NCI-H1694 treated with DMSO at 0.1 percent for 48 hours (cell line): ENCODE results near the gene PRR35.

Experiments
- DNase-seq: peaks from one replicate; lab custom pipeline; 2025; lab: John Stamatoyannopoulos, UW

The PRR35 gene

GRCh38 chr16:528111-529011, 31.8 kb upstream of the PRR35 start:
- DNase-seq, result no peak

GRCh38 chr16:529012-529575, 31.1 kb upstream of the PRR35 start:
- no peak for DNase-seq

GRCh38 chr16:530111-530817, 29.9 kb upstream of the PRR35 start:
- DNase-seq, result no peak

GRCh38 chr16:531494-532125, 28.6 kb upstream of the PRR35 start:
- DNase-seq, result no peak

- DNase-seq, result no peak
Observed at GRCh38 chr16:533391-534123, 26.6 kb upstream of the PRR35 start.

- no peak for DNase-seq
Observed at GRCh38 chr16:534135-534534, 26.1 kb upstream of the PRR35 start.

GRCh38 chr16:534856-535445, 25.2 kb upstream of the PRR35 start:
- no peak for DNase-seq

- no peak for DNase-seq
Observed at GRCh38 chr16:535446-536405, 24.5 kb upstream of the PRR35 start.

GRCh38 chr16:536746-537145, 23.4 kb upstream of the PRR35 start:
- DNase-seq, result no peak

- no peak for DNase-seq
Observed at GRCh38 chr16:537415-538335, 22.5 kb upstream of the PRR35 start.

GRCh38 chr16:539901-540530, 20.2 kb upstream of the PRR35 start:
- no peak for DNase-seq

GRCh38 chr16:540645-541340, 19.4 kb upstream of the PRR35 start:
- no peak for DNase-seq

GRCh38 chr16:543301-544164, 16.7 kb upstream of the PRR35 start:
- DNase-seq, result no peak

GRCh38 chr16:544517-544916, 15.7 kb upstream of the PRR35 start:
- DNase-seq, result no peak

- peak; percentile 46 for DNase-seq
Observed at GRCh38 chr16:546909-547770, 13.1 kb upstream of the PRR35 start.

- no peak for DNase-seq
Observed at GRCh38 chr16:548586-548985, 11.6 kb upstream of the PRR35 start.
